Hematopoietic multipotent progenitor cell treated with erythropoietin and hydrocortisone succinate and interleukin-3 and kit ligand, for 8 days (in vitro differentiated cells): Measurements from ENCODE around the gene TREX2.
"Not testable (repeated sequence)": the region's sequence is repeated elsewhere in the genome, so short reads cannot be mapped to it uniquely, and the experiment has no call there.

Experiments
- DNase-seq: peaks from one replicate; pipeline ENCODE4 v3.0.0-alpha.2; 2015

TREX2 gene

GRCh38 chrX:153405426-153405825, 40.4 kb downstream of the TREX2 start:
- DNase-seq: no peak

- not testable (repeated sequence) for DNase-seq
Measured at GRCh38 chrX:153404333-153404732, 41.5 kb downstream of the TREX2 start.

- DNase-seq: no peak
Measured at GRCh38 chrX:153401133-153401764, 44.6 kb downstream of the TREX2 start, which contains the start of gene PNMA6E. TSS of gene PNMA6E (minus strand) at chrX:153401350. CDS start at chrX:153398849, 2,501 bp downstream.

- DNase-seq: peak; percentile 51
Measured at GRCh38 chrX:153400146-153401132, 45.4 kb downstream of the TREX2 start.

- DNase-seq: no peak
Measured at GRCh38 chrX:153398275-153398960, 47.4 kb downstream of the TREX2 start.

GRCh38 chrX:153397256-153397960, 48.4 kb downstream of the TREX2 start:
- no peak for DNase-seq

- DNase-seq: no peak
Measured at GRCh38 chrX:153396320-153397195, 49.3 kb downstream of the TREX2 start.

- no peak for DNase-seq
Measured at GRCh38 chrX:153395613-153396319, 50.1 kb downstream of the TREX2 start.

GRCh38 chrX:153394612-153395011, 51.2 kb downstream of the TREX2 start:
- no peak for DNase-seq
